ENCODE results near the gene RPS2.

Gene RPS2

DNA sequence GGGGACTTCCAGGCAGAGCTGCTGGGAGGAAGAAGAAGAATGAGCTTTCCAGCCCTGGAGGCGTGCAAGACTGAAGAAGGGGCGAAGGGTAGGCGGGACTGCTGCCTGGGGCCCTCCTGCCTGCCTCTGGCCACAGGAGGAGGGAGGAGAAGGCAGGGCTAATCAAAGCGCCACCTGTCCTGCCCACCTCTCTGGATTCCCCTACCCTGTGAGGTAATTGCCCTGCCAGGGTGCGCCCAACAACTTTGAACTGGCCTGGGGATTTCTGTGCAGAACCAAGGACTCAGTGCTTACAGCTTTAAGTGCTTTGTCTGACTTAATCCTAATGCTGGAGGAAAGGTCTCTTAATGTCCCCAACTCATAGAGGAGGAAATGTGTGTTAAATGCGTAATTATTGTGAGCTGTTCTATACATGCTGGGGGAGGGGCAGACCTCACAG lies 16.8 kb upstream of the RPS2 start, which contains the start of gene NOXO1:
TSS of gene NOXO1 (minus strand) at position 72 of the 439 bp plus-strand sequence. CDS start 290 bp downstream, outside the sequence.
- DNase-seq, result no peak

DNA sequence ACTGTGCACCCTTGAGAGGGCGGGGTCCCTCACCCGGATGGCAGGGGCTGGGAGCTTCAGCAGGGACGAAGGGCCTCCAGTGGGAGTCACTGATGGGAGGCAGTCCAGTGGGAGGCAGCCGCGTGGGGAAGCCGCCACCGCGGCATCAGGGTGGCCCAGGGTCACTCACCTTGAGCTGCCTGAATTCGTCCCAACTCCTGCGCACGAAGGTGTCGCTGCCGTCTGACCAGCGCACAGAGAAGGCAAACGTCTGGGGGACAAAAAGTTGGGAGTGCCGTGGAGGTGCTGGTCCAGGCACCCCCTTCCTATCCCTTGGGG lies 16.1 kb upstream of the RPS2 start:
- no peak for DNase-seq

DNA sequence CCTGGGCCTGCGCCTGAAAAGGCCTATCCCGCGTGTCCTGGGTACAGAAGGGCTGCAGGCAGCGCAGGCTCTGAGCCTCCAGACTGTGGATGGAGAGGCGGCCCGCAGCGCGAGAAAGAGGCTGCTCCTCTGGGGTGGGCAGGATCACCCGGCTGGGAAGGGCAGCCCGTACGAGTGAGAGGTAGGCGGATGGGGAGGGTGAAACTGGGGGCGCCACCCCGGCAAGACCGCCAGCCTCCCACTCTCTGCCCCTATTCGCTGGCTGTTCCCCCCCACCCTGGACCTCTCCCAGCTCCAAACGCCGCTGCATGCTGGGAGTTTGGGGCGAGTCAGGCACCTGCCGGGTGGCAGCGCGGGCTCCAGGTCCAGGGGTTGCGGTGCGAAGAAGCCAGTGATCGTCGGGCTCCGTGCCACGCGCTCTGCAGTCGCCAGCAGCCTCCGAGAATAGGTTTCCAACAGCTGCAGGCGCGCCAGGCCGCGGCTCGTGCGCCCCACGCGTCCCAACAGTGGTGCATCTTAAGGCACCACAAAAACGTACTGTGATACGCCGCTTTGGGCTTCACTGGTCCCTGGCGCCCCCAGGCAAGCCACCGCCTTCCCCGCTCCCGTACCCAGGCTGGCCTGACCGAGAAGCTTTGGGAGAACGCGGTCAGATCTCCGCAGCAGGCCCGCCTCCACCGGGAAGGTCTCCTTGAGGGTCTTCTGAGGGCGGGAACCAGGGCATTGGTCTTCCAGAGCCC lies 15.6 kb upstream of the RPS2 start:
- no peak for DNase-seq

DNA sequence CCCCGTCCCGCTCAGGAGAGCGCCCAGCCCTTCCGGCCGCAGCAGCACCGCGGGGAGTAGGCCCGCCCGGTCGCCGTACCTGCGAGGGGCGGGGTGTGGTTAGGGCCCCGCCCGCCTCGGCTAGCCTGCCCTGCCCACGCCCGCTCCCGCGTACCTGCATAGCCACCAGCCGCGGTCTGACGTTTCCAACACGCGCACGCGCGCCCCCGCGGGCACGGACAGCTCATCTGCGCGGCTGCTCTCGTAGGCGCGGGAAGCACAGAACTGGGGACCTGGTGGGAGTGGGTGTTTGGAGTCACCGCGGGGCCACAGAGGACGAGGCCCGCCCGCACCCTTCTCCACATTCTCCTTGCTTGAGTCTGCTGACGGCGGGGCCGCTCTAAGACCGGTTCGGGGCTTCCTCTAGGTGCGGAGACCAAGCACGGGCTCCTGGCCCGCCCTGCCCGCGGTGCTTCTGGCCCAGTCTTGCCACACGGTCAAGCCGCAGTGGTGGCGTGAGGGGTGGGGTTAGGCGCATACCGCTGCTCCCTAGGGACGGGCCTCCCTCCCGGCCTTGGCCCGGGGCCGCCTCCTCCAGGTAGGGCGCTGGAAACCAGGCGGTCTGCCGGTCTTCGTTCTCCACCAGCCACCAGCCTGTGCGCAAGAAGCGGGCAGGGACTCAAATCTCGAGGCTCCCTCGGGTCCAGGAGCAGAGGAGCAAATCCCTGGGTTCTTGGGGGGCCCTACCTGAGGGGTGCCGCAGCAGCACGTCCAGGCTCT lies 14.8 kb upstream of the RPS2 start:
- DNase-seq, result no peak

DNA sequence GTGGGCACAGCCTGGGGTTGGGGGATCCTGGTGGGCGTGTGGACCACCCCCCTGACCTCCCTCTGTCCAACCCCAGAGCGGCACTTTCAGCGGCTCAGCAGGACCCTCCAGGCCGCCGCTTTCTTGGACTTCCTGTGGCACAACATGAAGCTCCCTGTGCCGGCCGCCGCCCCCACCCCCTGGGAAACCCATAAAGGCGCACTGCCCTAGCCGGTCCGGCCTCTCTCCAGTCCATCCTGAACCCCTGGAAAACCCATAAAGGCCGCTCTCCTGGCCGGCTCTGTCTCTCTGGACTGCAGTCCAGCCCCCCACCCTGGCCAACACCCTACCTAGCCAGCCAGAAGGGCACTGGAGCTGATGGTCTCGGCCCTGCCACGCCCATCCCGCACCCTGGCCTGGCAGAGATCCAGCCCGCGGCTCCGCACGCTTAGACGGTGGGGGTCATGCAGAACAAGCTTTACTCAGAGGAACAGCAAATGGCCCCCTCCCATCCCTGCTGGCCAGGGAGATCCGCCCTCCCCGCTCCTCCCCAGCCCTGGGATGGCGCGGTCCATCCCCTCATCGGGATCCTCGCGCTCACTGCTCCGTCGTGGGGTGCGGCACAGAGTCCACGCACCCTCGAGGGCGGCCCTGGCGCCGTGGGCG lies 14.0 kb upstream of the RPS2 start:
- DNase-seq, result no peak

DNA sequence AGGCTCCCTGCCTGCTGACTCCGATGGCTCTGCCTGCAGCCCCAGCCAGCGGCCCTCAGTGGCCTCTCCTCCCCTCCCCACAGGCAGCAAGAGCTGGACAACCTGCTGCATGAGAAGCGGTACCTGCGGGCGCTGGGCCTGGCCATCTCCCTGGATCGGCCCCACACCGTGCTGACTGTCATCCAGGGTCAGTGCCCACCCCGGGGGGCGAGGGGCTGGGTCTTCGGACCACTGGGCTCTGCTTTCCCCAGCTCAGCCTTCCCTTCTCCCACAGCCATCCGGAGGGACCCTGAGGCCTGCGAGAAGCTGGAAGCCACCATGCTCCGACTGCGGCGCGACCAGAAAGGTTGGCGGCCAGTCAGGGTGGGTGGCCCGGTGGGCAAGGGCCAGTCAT lies 13.2 kb upstream of the RPS2 start:
- no peak for DNase-seq

DNA sequence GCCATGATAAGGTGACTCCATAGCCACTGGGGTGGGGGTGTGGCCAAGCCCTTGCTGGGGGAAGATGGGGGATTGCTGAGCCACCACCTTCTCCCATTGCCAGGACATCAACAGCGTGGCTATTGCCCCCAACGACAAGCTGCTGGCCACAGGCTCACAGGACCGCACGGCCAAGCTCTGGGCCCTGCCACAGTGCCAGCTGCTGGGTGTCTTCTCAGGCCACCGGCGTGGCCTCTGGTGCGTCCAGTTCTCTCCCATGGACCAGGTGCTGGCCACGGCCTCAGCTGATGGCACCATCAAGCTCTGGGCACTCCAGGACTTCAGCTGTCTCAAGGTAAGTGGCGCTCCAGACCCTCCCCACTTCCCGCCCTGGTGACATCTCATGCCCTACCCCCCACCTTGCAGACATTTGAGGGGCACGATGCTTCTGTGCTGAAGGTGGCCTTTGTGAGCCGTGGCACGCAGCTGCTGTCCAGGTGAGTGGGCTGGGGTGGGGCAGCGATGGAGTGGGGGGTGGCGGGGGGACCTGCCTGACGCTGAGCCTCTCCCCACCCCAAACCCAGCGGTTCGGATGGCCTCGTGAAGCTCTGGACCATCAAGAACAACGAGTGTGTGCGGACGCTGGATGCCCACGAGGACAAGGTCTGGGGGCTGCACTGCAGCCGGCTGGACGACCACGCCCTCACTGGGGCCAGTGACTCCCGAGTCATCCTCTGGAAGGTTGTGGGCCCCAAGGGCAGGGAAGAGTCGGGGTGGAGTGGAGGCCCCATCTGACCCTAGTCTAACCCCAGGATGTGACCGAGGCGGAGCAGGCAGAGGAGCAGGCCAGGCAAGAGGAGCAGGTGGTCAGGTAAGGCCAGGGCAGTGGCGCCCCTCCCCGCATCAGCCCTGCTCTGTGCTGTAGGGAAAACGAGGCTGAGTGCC lies 12.6 kb upstream of the RPS2 start:
- no peak for DNase-seq

DNA sequence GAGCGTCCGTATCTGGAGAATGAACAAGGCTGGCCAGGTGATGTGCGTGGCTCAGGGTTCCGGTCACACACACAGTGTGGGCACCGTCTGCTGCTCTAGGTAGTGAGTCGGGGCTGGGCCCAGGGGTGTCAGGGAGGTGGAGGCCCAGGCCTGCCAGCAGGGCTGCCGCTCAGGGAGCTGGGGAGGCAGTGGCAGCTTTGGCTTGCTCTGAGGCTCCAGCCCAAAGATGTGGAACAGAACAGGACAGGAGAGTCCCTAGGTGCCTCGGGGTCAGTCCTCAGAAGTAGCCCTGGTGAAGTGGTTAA lies 11.5 kb upstream of the RPS2 start:
- DNase-seq, result no peak

DNA sequence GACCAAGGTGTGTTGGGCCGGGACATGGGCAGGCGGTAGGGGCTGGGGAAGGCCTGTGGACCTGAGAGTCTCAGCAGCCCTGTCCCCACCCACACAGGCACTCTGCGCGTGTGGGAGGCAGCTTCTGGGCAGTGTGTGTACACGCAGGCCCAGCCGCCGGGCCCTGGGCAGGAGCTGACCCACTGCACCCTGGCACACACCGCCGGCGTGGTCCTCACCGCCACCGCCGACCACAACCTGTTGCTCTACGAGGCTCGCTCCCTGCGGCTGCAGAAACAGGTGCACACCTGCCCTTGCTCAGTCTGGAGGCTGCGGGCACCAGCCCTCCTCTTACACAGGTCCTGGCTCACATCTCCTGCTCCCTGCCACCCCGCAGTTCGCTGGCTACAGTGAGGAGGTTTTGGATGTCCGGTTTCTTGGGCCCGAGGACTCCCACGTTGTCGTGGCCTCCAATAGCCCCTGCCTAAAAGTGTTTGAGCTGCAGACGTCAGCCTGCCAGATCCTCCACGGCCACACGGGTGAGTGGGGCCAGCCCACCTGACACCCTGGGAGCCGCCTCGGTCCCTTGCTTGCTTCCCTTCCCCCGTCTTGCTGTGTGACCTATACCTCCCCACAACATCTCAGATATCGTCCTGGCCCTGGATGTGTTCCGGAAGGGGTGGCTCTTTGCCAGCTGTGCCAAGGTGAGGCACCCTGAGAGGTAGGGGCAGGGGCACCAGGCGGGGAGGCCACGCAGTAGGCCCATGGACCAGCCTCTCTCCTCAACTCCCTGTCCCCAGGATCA lies 11.0 kb upstream of the RPS2 start:
- no peak for DNase-seq

DNA sequence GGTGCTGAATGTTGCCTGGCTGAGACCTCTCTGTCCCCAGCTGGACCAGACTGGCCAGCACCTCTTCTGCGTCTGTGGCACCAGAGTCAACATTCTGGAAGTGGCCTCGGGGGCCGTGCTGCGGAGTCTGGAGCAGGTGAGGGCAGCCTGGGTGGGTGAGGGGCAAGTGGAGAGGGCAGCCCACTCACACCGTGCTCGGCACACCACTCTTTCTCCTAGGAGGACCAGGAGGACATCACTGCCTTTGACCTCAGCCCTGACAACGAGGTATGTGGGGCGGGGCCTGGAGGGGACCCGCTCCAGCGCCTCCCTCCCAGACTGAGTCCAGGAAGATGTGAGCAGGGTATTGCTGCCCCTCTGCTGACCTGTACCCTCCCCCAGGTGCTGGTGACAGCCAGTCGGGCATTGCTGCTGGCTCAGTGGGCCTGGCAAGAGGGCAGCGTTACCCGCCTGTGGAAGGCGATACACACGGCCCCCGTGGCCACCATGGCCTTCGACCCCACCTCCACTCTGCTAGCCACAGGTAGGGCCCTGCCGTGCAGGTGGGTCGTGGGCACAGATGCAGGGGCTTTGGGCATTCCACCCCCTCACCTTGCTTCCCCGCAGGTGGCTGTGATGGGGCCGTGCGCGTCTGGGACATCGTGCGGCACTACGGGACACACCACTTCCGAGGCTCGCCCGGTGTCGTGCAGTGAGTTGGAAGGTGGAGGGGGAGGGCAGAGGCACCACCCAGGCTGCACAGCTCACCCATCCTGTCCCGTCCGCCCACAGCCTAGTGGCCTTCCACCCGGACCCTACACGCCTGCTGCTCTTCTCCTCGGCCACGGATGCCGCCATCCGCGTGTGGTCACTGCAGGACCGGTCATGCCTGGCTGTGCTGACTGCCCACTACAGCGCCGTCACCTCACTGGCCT lies 9.8 kb upstream of the RPS2 start:
- no peak for DNase-seq

DNA sequence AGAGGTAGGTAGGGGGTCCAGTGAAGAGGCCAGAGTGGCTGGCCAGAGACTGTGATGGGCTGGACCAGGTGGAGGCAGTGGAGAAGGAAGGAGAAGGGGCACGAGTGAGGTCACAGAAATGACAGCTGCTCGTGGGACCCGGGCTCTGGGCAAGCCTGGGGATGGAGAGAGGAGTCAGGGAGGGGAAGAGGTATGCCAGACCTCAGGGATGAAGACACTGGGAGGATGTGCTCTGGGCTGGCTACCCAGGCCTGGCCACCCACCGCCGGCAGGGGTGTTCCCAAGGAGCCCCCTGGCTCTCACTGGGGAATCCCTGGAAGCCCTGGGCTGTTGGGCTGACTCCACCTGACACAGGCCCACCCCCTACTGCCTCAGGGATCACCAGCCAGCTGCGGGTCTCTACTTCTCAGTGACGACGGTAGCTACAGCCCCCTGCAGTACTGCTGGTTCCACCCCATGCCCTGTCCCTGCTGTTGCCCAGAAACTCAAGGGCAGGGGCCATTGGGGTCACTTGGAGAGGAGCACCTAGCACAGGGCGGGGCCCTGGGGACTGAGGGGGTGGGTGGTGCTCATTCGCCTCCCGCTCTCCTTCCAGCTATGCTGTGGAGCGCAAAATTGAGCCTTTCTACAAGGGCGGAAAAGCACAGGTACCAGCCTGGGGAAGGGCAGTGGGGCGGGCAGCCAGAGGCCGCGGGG lies 9.0 kb upstream of the RPS2 start:
- DNase-seq, result no peak

DNA sequence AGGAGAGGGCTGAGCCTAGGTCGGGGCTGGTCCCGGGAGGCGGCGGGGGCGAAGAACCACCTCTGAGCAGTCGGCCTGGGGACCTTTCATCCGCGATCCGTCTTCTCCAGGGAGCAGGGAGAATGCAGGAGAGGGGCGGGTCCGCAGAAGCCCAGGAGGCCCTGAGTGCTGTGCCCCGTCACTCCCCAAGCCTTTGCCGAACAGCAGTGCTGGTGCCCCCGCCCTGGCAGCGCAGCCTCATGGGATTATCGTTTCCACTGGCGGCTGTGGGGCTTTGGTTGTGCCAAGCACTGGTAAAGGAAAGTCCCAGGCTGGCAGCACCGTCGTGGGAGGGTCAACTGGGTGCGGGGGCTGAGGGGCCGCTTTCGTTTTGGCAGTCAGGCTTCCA lies 7.9 kb upstream of the RPS2 start:
- no peak for DNase-seq

DNA sequence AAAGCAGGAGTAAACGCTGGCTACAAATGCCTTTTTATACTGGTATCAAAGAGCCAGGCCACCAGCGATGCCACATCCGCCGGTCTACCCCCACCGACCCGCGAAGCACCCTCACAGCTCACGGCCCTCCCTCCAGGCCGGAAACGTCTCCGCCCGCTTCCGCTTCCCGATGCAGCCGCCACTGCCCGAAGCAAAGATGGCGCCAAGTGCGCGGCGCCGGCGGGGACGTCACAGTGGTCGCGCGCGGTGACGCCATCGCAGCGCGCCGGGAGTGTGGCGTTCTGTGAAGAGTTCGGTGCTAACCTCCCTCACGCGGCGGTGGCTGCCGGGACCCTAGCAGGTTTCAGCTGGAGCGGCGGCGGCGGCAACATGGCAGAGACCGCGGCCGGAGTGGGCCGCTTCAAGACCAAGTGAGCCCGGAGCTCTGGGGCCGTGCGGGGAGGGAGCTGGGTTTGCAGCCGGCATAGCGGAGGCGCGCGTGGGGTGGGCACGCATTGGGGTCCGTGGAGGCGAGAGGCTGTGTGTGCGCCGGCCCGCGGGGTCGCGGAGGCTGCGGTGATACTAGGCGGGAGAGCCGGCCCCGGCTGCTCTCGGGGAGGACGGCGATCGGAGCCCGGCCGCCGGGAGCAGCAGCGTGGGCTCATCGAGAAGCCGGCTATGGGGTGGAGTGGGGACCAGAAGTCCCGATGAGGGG lies 7.3 kb upstream of the RPS2 start, which contains the start of gene TBL3:
TSS of gene TBL3 (plus strand) at position 258 of the 694 bp plus-strand sequence. CDS start at position 370, 112 bp downstream.
- peak; percentile 95 for DNase-seq

DNA sequence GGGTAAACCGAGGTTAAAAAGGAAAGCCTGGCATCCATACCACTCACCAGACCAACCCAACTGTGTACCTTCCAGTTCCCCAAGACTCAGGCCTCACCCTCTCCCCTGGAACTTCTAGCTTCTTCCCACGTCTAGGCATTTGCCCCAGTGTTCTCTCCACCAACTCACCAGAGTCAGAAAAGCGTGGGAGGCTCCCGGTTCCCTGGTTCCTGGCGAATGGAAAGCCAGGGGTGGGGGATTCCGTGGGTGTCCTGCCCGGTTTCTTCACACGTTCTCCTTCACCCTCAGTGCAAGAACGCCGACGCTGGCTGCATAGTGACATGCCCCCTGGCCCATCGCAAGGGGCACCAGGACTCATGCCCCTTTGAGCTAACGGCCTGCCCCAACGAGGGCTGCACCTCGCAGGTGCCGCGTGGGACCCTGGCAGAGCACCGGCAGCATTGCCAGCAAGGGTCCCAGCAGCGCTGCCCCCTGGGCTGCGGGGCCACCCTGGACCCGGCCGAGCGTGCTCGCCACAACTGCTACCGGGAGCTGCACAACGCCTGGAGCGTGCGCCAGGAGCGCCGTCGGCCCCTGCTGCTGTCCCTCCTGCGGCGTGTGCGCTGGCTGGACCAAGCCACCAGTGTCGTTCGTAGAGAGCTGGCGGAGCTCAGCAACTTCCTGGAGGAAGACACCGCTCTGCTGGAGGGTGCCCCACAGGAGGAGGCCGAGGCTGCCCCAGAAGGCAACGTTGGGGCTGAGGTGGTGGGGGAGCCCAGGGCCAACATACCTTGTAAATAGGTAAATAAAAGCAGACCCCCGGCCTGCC lies 3.7 kb upstream of the RPS2 start:
- DNase-seq, result no peak

DNA sequence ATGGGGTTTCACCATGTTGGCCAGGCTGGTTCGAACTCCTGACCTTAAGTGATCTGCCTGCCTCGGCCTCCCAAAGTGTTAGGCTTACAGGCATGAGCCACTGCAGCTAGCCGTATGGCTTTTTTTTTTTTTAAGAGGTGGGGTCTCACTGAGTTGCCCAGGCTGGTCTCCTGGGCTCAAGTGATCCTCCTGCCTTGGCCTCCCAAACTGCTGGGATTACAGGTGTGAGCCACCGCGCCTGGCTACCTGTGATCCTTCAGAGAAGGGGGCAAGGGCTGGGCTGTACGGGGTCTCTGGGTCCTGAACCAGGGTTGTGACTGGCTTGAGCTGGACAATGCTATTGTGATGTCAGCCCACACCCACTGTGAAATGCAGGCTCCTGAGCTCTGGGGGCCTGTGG lies 1.8 kb upstream of the RPS2 start, which contains the start of gene RNF151:
TSS of gene RNF151 (plus strand) at position 397 of the 400 bp plus-strand sequence. CDS start 26 bp downstream, outside the sequence.
- no peak for DNase-seq

DNA sequence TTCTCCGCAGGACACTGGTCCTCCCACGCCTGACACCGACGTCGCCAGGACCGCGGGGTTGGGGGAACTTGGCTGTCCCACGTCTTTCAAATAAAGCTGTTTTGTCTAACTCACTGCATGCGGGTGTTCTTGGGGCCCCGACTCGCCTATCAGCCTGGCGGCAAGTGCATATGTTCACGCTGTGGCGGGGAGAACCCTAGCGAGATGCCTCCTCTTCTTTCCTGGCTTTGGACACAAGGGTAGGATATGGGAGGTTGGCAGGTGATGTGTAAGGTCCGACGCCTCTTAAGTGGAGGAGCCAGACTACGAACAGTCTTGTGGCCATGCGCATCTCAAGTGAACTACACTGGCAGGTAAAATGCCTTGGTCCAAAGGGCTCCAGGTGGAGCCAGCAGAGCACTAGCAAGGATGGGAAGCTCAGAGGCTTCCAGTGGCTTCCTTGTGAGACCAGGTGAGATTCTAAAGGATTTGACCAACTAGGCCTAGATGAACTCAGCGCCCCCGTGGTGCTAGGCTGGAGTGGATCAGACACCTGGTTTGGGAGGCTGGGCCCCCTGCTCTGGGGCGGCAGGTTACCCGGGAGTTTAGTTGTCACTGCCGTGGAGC lies 873 bp upstream of the RPS2 start:
- DNase-seq, result peak in 1 of 2 donors; percentile 25

DNA sequence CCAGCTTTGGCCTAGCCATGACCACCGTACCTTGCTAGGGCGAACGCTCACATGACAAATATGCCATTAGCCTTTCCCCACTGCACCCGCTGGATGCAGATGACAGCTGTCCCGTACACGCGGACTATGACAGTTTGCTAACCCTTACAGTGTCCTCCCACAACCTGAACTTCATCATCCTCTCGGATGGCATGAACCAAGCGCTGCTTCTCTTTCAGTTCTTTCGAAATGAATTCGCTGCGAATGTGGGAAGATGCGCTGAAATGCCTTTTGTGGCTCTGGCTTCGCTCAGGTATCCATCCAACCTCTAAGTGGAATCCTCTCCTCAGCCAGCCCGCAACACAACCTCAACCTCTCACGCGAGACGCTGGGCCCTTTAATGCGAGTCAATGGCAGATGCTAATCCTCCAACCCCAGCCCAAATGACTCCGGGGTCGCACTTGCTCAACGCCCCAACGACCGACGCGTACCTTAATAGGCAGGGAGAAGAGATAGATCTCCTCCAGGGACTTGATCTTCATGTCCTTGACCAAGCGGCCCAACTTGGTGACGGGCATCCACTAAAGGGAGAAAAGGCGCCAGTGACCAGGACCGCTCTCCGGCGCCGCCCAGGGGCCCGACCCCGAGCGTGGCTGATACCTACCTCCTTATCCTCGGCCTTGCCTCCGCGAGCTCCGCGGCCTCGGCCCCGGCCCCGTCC lies 670 bp downstream of the RPS2 start:
- peak; percentile 34 to 55 for DNase-seq
